ENCODE data around the gene FCHSD2.

GRCh38 chr11:73156686-73157085 is 14.6 kb upstream of the FCHSD2 start:
- TF ChIP-seq CTCF (IDR thresholded peaks at IDR 0.05) (no peak), POLR2A (IDR thresholded peaks at IDR 0.05; ENCODE audit: low read depth) (no peak), EP300 (IDR thresholded peaks at IDR 0.05) (no peak), POLR2AphosphoS5 (IDR thresholded peaks at IDR 0.05) (no peak)
